ENCODE measurements around the gene PGAP3.
"Not testable (repeated sequence)": the region's sequence is repeated elsewhere in the genome, so short reads cannot be mapped to it uniquely, and the experiment has no call there.

PGAP3 gene

GRCh38 chr17:39704821-39705551, 17.1 kb upstream of the PGAP3 start:
- H3K36me3 Mint-ChIP-seq: no peaks in the 10 kb centered on the region
- no peak overlapping the region for H3K4me3 Mint-ChIP-seq
- no peak for ATAC-seq
- H3K27me3 Mint-ChIP-seq: peaks cover 19% of the 10 kb centered on the region
- peaks cover 51% of the 10 kb centered on the region for H3K4me1 Mint-ChIP-seq
- no peaks in the 10 kb centered on the region for H3K9me3 Mint-ChIP-seq
- H3K27ac Mint-ChIP-seq: no peak overlapping the region

GRCh38 chr17:39703913-39704312, 16.1 kb upstream of the PGAP3 start:
- H3K27ac Mint-ChIP-seq: no peak overlapping the region
- peaks cover 30% of the 10 kb centered on the region for H3K27me3 Mint-ChIP-seq
- H3K9me3 Mint-ChIP-seq: no peaks in the 10 kb centered on the region
- peaks cover 3% of the 10 kb centered on the region for H3K36me3 Mint-ChIP-seq
- peaks cover 49% of the 10 kb centered on the region for H3K4me1 Mint-ChIP-seq
- no peak overlapping the region for H3K4me3 Mint-ChIP-seq
- ATAC-seq: no peak

GRCh38 chr17:39702901-39703893, 15.3 kb upstream of the PGAP3 start:
- peaks cover 5% of the 10 kb centered on the region for H3K36me3 Mint-ChIP-seq
- peaks cover 47% of the 10 kb centered on the region for H3K4me1 Mint-ChIP-seq
- no peak overlapping the region for H3K4me3 Mint-ChIP-seq
- H3K27ac Mint-ChIP-seq: no peak overlapping the region
- H3K9me3 Mint-ChIP-seq: no peaks in the 10 kb centered on the region
- ATAC-seq: peak; percentile 60
- peaks cover 35% of the 10 kb centered on the region for H3K27me3 Mint-ChIP-seq

- Mint-ChIP-seq H3K4me1 (peaks cover 41% of the 10 kb centered on the region), H3K4me3 (no peak overlapping the region), H3K9me3 (no peaks in the 10 kb centered on the region), H3K27me3 (peaks cover 43% of the 10 kb centered on the region), H3K36me3 (peaks cover 13% of the 10 kb centered on the region), H3K27ac (no peak overlapping the region)
- ATAC-seq: no peak
These were observed 14.0 kb upstream of the PGAP3 start for GRCh38 chr17:39701784-39702422.

GRCh38 chr17:39701012-39701783, 13.3 kb upstream of the PGAP3 start:
- Mint-ChIP-seq H3K4me3 (no peak overlapping the region), H3K27ac (no peak overlapping the region), H3K9me3 (no peaks in the 10 kb centered on the region), H3K4me1 (peaks cover 37% of the 10 kb centered on the region), H3K36me3 (peaks cover 13% of the 10 kb centered on the region), H3K27me3 (peaks cover 43% of the 10 kb centered on the region)
- ATAC-seq: no peak

- H3K4me1 Mint-ChIP-seq: peaks cover 37% of the 10 kb centered on the region
- H3K9me3 Mint-ChIP-seq: no peaks in the 10 kb centered on the region
- no peak overlapping the region for H3K27ac Mint-ChIP-seq
- ATAC-seq: peak; percentile 40
- no peak overlapping the region for H3K4me3 Mint-ChIP-seq
- H3K36me3 Mint-ChIP-seq: peaks cover 13% of the 10 kb centered on the region
- H3K27me3 Mint-ChIP-seq: peaks cover 43% of the 10 kb centered on the region
These were observed 12.5 kb upstream of the PGAP3 start for GRCh38 chr17:39700148-39700987.

- Mint-ChIP-seq H3K9me3 (no peaks in the 10 kb centered on the region), H3K27ac (peak within 1 kb of the TSS; percentile 58), H3K27me3 (peaks cover 43% of the 10 kb centered on the region), H3K36me3 (peaks cover 17% of the 10 kb centered on the region), H3K4me1 (peaks cover 36% of the 10 kb centered on the region), H3K4me3 (peak within 1 kb of the TSS; percentile 47)
- no peak for ATAC-seq
These were observed 11.9 kb upstream of the PGAP3 start, which contains the start of gene ERBB2 for GRCh38 chr17:39699818-39700147. Gene ERBB2 (plus strand): TSS chr17:39700064. CDS start chr17:39700239, 175 bp downstream.

- ATAC-seq, H3K9me3 Mint-ChIP-seq: not testable (repeated sequence)
- Mint-ChIP-seq H3K4me1 (peaks cover 31% of the 10 kb centered on the region), H3K36me3 (peaks cover 19% of the 10 kb centered on the region), H3K27ac (peak overlapping the region; percentile 58), H3K27me3 (peaks cover 43% of the 10 kb centered on the region), H3K4me3 (peak overlapping the region; percentile 47)
These were observed 11.4 kb upstream of the PGAP3 start for GRCh38 chr17:39699157-39699817.

GRCh38 chr17:39697961-39698360, 10.1 kb upstream of the PGAP3 start:
- Mint-ChIP-seq H3K4me3 (no peak overlapping the region), H3K36me3 (peaks cover 19% of the 10 kb centered on the region), H3K27ac (no peak overlapping the region), H3K27me3 (peaks cover 43% of the 10 kb centered on the region), H3K9me3 (no peaks in the 10 kb centered on the region), H3K4me1 (peaks cover 21% of the 10 kb centered on the region)
- ATAC-seq: no peak

GRCh38 chr17:39696731-39697130, 8.9 kb upstream of the PGAP3 start:
- Mint-ChIP-seq H3K36me3 (peaks cover 19% of the 10 kb centered on the region), H3K4me1 (peaks cover 21% of the 10 kb centered on the region), H3K9me3 (no peaks in the 10 kb centered on the region), H3K27me3 (peaks cover 41% of the 10 kb centered on the region), H3K27ac (no peak overlapping the region), H3K4me3 (no peak overlapping the region)
- ATAC-seq: no peak

- Mint-ChIP-seq H3K27me3 (peaks cover 25% of the 10 kb centered on the region), H3K36me3 (peaks cover 19% of the 10 kb centered on the region), H3K4me3 (no peak overlapping the region), H3K4me1 (peaks cover 8% of the 10 kb centered on the region), H3K9me3 (no peaks in the 10 kb centered on the region), H3K27ac (no peak overlapping the region)
- no peak for ATAC-seq
These were observed 7.2 kb upstream of the PGAP3 start for GRCh38 chr17:39695089-39695474.

GRCh38 chr17:39694593-39694992, 6.7 kb upstream of the PGAP3 start:
- Mint-ChIP-seq H3K36me3 (peaks cover 19% of the 10 kb centered on the region), H3K9me3 (no peaks in the 10 kb centered on the region), H3K4me1 (peaks cover 3% of the 10 kb centered on the region), H3K27ac (no peak overlapping the region), H3K27me3 (peaks cover 20% of the 10 kb centered on the region), H3K4me3 (no peak overlapping the region)
- no peak for ATAC-seq

GRCh38 chr17:39688945-39689344, 1.1 kb upstream of the PGAP3 start:
- H3K27ac Mint-ChIP-seq: peak overlapping the region; percentile 94
- ATAC-seq: no peak
- no peaks in the 10 kb centered on the region for H3K9me3 Mint-ChIP-seq
- peak overlapping the region; percentile 98 for H3K4me3 Mint-ChIP-seq
- peaks cover 23% of the 10 kb centered on the region for H3K4me1 Mint-ChIP-seq
- H3K36me3 Mint-ChIP-seq: peaks cover 17% of the 10 kb centered on the region
- no peaks in the 10 kb centered on the region for H3K27me3 Mint-ChIP-seq
